GM21360 (cell line): ENCODE measurements around the gene ENDOU.
"Not testable (repeated sequence)": the region's sequence is repeated elsewhere in the genome, so short reads cannot be mapped to it uniquely, and the experiment has no call there.

Source experiments
- ATAC-seq: cut with Tn5 transposase; IDR thresholded peaks from one replicate; pipeline ENCODE4 v1.9.1; 2021; ENCODE audit warnings: mild to moderate bottlenecking, moderate library complexity; ENCODE audit not compliant: unreplicated experiment

ENDOU gene

GRCh38 chr12:47700263-47700662 is 25.0 kb downstream of the ENDOU start:
- ATAC-seq: no peak

GRCh38 chr12:47698631-47699030 is 26.7 kb downstream of the ENDOU start:
- no peak for ATAC-seq

- no peak for ATAC-seq
Observed at GRCh38 chr12:47698055-47698454, 27.2 kb downstream of the ENDOU start.

DNA sequence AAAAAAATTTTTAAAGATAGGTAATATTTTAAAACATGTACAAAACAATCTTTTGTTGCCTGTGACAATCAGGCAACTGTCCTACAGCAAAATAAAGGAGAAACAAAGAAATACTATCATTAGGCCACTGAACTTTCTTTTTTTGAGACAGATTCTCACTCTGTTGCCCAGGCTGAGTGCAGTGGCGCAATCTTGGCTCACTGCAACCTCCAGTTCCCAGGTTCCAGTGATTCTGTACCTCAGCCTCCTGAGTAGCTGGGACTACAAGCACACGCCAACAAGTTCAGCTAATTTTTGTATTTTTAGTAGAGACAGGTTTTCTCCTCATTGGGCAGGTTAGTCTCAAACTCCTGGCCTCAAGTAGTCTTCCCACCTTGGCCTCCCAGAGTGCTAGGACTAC is 36.1 kb downstream of the ENDOU start:
- ATAC-seq: no peak

DNA sequence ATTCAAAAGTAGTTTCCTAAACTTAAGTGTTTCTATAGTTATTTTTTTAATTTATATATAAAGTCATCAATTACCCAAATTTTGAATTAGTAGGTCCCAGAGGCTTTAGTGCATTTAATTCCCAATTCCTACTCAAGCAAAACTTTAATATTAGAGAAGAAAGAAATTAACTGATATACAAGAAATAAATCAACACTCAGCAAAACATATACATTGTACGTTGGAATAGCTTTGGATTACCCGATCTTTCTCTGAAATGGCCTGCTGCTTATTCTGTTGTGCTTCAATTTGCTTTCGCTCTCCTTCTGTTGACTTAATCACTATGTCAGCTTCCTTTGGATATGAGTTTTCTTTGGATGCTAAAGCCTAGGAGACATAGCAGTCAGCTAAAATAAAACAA is 37.7 kb downstream of the ENDOU start:
- ATAC-seq: no peak

DNA sequence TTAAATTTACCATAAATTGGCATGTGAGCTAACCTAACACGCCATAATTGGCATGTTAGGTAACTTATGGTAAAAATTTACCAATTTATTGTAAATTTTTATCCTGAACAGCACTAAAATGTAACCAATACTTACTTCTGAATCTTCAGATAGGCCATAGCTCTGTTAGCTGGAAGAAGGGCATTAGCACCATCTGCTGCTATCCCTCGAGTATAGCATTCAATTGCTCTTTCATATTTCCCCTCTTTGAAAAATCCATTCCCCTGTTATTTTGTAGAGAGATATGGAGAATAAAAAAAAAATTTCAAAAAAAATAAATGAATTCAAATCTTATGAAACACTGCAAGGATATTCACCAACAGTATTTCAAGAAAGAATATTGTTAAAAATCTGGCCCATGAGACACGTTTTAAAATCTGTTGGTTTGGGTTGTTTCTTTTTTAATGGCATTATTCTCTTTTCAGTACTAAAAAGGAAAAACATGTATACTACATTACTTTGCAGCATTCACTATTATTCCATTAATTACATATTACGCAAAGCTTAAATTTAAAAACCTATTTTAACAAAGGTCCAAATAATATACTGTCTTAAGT is 38.5 kb downstream of the ENDOU start:
- ATAC-seq: no peak

- no peak for ATAC-seq
Observed at GRCh38 chr12:47679785-47680184, 45.5 kb downstream of the ENDOU start.

GRCh38 chr12:47672068-47672467 is 53.2 kb downstream of the ENDOU start:
- ATAC-seq: no peak

DNA sequence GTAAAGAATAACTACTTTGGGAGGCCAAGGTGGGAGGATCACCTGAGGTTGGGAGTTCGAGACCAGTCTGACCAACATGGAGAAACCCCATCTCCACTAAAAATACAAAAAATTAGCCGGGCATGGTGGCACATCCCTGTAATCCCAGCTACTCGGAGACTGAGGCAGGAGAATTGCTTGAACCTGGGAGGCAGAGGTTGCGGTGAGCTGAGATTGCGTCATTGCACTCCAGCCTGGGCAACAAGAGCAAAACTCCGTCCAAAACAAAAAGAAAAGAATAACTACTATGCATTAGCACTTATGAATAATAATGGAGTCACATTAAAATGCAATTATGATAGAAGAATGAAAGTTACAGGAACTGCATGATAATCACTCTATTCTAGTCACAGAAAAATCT is 57.4 kb downstream of the ENDOU start:
- ATAC-seq: not testable (repeated sequence)
